AG04450 (cell line): ENCODE measurements around the gene PML. TPM values are rescaled to one million over a fixed set of nuclear protein-coding genes. Genes with fewer than 3 reads are reported as not detected.

ENCODE experiments used
- CTCF ChIA-PET: fragments of 300-600, 350-600 bp; formaldehyde crosslinking; extraction: SDS; loops from one replicate; lab custom pipeline; 2022; ENCODE audit warnings: antibody characterized with exemption, inconsistent platforms; lab: Charles Lee
- POLR2A ChIA-PET: fragments of 350-600 bp; formaldehyde crosslinking; extraction: SDS; loops from one replicate; lab custom pipeline; 2021; ENCODE audit warnings: antibody characterized with exemption, inconsistent platforms; lab: Yijun Ruan, JAX
- DNase-seq: peaks from one replicate; pipeline ENCODE4 v3.0.0-alpha.2; 2011; ENCODE audit warnings: low read depth, low spot score
- H3K27ac ChIP-seq: one replicate; pipeline ENCODE4 v1.5.1; 2012; ENCODE audit warnings: low read depth, low read length, control low read depth
- H3K27me3 ChIP-seq: one replicate; pipeline ENCODE4 v1.6.0; 2012; ENCODE audit warnings: low read length; ENCODE audit not compliant: control insufficient read depth, insufficient read depth
- H3K4me3 ChIP-seq: 2 replicates; pipeline ENCODE4 v1.5.1; 2011; ENCODE audit warnings: mild to moderate bottlenecking, low read depth, low read length, control low read depth
- H3K9me3 ChIP-seq: 2 replicates; pipeline ENCODE4 v1.5.1; 2012; ENCODE audit warnings: low read length; ENCODE audit not compliant: control insufficient read depth, insufficient read depth
- CTCF ChIP-seq: IDR thresholded peaks from 2 replicates; pipeline ENCODE4 v1.5.1; 2011; ENCODE audit warnings: low read depth, low read length, control low read depth, inconsistent platforms
- polyA plus RNA-seq: library from polyadenylated mRNA; depleted of rRNA; stranded (reverse); fragments of >200 nt; gene quantifications from 2 replicates; pipeline ENCODE4 v1.2.3, GENCODE V29; 2011

Gene PML
- polyA plus RNA-seq, 1 experiment, result 7.6 TPM

GRCh38 chr15:73962433-73962832 is 32.1 kb upstream of the PML start:
- no peak for TF ChIP-seq CTCF
- H3K27me3 ChIP-seq, result no peaks in the 10 kb centered on the region
- no peak overlapping the region for H3K27ac ChIP-seq
- ChIA-PET POLR2A (no interaction called here), CTCF (no interaction called here)
- H3K4me3 ChIP-seq, result no peak overlapping the region
- no peaks in the 10 kb centered on the region for H3K9me3 ChIP-seq
- DNase-seq, result no peak

GRCh38 chr15:73964736-73965093 is 29.8 kb upstream of the PML start:
- peak; percentile 29 for DNase-seq
- CTCF ChIA-PET, result interaction anchor here (0.5 to 4.1 kb wide), 23 partner anchors 8 to 264 kb away, joined by 3 to 43 read pairs (median 4); partner anchors contain the start of gene TBC1D21
- POLR2A ChIA-PET, result interaction anchor here (1.5 kb wide), 1 partner anchor 38 kb away, joined by 6 read pairs; the partner anchor contains the start of gene LOXL1

DNA sequence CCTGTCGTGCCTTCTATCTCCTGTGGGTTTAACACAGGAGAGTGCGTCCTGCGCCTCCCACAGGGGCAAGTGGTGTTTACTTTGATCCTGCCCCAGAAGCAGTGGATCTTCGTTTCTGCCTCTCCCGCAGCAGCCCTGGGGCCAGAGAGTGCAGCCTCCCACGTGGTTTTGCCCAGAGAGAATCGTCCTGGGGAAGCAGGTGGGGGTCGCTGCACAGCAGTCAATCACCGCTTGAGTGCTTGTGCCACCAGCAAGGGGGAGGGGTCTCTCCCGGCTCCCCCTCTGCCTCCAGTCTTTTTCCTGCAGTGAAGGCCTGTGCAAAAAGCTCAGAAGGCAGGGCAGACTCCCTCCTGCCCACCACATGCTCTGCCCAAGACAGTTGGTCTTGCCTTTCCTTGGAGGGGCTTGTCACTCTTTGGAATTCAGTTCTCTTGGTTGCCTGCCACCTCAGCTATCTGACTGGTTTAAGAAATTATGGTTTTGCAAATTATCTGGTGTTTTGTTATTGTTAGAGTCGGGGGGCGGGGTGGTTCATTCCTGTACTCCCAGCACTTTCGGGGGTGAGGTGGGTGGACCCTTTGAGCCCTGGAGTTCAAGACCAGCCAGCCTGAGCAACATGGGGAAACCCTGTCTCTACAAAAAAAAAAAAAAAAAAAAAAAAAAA is 29.3 kb upstream of the PML start:
- peak overlapping the region; percentile 54 for H3K27ac ChIP-seq
- no peak for TF ChIP-seq CTCF
- H3K4me3 ChIP-seq, result no peak overlapping the region
- H3K27me3 ChIP-seq, result no peaks in the 10 kb centered on the region
- ChIA-PET CTCF (interaction anchor here (0.6 to 4.1 kb wide), 17 partner anchors 9 to 329 kb away, joined by 3 to 43 read pairs (median 4); partner anchors contain the start of gene TBC1D21), POLR2A (interaction anchor here (0.7 to 1.5 kb wide), 2 partner anchors 16 to 39 kb away, joined by 6 read pairs; partner anchors contain the start of gene LOXL1)
- DNase-seq, result no peak
- H3K9me3 ChIP-seq, result no peaks in the 10 kb centered on the region

More at GRCh38 chr15:73964736-73965093, 29.8 kb upstream of the PML start:
- Histone ChIP-seq H3K4me3 (no peak overlapping the region), H3K27ac (no peak overlapping the region), H3K27me3 (no peaks in the 10 kb centered on the region), H3K9me3 (no peaks in the 10 kb centered on the region)
- peak; percentile 98 for TF ChIP-seq CTCF

DNA sequence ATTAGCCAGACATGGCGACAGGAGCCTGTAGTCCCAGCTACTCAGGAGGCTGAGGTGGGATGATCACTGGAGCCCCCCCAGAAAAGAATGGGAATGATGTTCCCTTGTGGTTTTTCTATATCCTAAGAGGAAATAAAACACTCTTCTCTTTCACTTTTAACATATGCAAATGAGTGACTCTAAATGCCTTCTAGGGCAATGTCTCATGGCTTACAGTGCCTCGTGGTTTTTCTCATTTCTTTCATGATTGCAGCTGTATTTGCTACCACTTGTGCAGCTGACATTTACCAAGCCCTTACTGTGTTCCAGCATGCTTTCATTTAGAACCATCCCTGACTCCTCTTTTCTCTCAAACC is 28.8 kb upstream of the PML start:
- H3K27ac ChIP-seq, result peak overlapping the region; percentile 54
- H3K9me3 ChIP-seq, result no peaks in the 10 kb centered on the region
- H3K27me3 ChIP-seq, result no peaks in the 10 kb centered on the region
- TF ChIP-seq CTCF, result no peak
- DNase-seq, result no peak
- no peak overlapping the region for H3K4me3 ChIP-seq
- POLR2A ChIA-PET, result interaction anchor here (0.7 to 1.5 kb wide), 2 partner anchors 16 to 39 kb away, joined by 6 read pairs; partner anchors contain the start of gene LOXL1
- CTCF ChIA-PET, result interaction anchor here (0.6 to 4.1 kb wide), 16 partner anchors 9 to 1758 kb away, joined by 3 to 43 read pairs (median 4); partner anchors contain the start of gene TBC1D21

DNA sequence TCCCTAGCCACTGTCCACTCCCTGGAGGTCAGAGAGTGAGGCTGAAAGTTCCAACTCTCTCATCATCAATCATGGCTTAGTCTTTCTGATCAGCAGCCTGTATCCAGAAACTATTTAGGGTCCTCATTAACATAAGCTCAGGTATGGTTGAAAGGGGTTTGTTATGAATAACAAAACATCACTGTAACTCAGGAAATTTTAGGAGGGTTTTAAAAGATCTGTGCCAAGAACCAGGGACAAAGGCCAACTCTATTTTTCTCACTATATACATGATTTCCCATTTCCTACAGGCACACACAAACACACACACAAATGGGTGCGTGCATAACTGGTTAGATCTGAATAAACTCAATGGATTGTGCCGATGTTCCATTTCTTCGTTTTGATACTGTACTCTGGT is 26.1 kb upstream of the PML start:
- DNase-seq, result no peak
- CTCF ChIA-PET, result interaction anchor here (1.0 to 2.9 kb wide), 3 partner anchors 17 to 339 kb away, joined by 3 to 8 read pairs (median 5); no protein-coding TSS in a partner anchor

More for the DNA sequence above, 26.1 kb upstream of the PML start:
- no peak for TF ChIP-seq CTCF
- Histone ChIP-seq H3K27me3 (no peaks in the 10 kb centered on the region), H3K9me3 (no peaks in the 10 kb centered on the region), H3K4me3 (no peak overlapping the region), H3K27ac (no peak overlapping the region)
- POLR2A ChIA-PET, result interaction anchor here (1.1 kb wide), 1 partner anchor 17 kb away, joined by 5 read pairs; no protein-coding TSS in a partner anchor
